PC-3 (cell line): ENCODE data around the gene IRX4.

Experiments
- EZH2phosphoT487 ChIP-seq: fragments of 300-600 bp; sonication (generic); IDR thresholded peaks from 2 replicates; pipeline ENCODE4 v1.6.1; 2018; ENCODE audit warnings: mild to moderate bottlenecking, antibody characterized with exemption, low read length, borderline replicate concordance
- TF ChIP-seq, protein P1 (sequence below): fragments of 300-600 bp; sonication (generic); conservative IDR thresholded peaks from 2 replicates; pipeline ENCODE4 v1.5.1; 2017; ENCODE audit warnings: antibody characterized with exemption, low read depth, mild to moderate bottlenecking, low read length

DNA sequence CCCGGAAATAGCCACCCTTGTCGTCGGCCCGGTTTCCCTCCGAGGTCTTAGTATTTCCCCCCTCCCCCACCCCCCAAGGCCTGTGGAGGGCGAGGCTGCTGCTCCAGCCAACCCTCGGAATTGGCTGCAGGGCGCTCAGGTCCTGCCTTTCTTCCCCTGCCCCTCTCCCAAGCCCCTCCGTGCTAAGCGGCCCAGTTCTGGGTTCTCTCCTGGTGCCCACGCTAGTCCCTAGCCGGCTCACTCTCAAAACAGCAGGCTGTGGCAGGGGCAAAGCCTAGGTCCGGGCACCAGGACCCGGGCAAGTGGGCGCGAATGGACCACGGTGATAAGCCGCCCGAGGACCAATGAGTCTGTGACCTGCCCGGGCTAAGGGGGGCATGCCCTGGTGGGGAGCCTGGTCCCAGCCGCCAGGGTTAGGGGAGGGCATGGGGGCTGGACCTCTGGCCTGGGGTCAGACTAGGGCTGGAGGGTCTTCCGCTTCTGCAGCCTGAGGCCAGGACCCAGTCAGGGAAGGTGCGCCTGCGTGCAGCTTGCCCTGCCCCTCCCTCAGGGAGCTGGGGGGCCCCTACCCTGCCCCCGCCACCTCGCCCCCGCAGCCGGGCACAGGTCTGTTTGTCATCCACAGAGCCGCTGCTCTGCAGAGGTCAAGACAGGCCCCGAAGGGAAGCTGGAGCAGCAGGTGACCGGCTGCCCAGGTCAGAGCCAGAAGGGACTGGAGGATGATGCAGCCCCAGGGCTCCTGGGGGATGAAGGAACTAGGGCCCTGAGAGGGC is 5.0 kb upstream of the IRX4 start:
- TF ChIP-seq, protein P1, sequence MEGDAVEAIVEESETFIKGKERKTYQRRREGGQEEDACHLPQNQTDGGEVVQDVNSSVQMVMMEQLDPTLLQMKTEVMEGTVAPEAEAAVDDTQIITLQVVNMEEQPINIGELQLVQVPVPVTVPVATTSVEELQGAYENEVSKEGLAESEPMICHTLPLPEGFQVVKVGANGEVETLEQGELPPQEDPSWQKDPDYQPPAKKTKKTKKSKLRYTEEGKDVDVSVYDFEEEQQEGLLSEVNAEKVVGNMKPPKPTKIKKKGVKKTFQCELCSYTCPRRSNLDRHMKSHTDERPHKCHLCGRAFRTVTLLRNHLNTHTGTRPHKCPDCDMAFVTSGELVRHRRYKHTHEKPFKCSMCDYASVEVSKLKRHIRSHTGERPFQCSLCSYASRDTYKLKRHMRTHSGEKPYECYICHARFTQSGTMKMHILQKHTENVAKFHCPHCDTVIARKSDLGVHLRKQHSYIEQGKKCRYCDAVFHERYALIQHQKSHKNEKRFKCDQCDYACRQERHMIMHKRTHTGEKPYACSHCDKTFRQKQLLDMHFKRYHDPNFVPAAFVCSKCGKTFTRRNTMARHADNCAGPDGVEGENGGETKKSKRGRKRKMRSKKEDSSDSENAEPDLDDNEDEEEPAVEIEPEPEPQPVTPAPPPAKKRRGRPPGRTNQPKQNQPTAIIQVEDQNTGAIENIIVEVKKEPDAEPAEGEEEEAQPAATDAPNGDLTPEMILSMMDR: no peak
- TF ChIP-seq EZH2phosphoT487: no peak
